Effector CD8-positive, alpha-beta T cell (primary cell): ENCODE data around the gene NOS3.

Experiments used
- DNase-seq: peaks from one replicate; lab custom pipeline; 2025; lab: John Stamatoyannopoulos, UW
- total RNA-seq, 4 experiments: gene quantifications; one replicate each; lab custom pipeline; 2026; lab: John Stamatoyannopoulos, UW

Gene NOS3
- total RNA-seq = 0.68 to 2.7 (median 0.91) reads per million in 4 experiments

DNA sequence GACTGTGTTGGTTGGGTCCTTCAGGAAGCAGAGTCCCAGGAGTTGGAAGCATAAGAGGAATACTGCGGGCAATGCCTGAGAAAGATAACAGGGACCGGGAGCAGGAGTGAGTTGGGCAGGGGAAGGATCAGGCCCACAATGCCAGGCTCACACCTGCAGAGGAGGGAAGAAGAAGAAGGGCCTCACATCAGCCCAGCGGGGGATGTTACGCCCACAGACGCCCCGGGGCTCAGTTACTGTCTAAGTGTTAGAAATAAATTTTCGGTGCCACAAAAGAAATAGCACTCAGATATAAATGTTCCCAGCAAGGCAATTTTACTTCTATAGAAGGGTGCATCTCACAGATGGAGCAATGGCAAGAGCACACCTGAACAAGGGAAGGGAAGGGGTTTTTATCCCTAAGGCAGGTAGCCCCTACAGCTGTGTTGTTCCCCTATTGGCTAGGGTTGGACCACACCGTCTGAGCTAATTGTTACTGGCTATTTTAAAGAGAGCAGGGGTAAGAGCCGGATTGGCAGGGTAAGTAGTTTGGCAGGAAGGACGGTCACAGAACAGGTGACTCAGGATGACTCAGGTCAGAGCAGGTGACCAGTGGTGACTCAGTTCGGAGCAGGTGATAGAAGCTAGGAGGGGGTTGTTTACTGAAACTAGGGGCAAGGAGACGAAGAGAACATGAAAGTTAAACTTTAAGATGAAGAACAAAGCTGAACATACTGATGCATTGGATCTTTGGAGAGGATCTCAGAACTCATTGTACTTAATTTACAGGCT is at the start of gene NOS3:
Gene NOS3, plus strand, starts transcription at position 602 of the 771 bp plus-strand sequence. CDS start 2,787 bp downstream, outside the sequence.
- DNase-seq = no peak

DNA sequence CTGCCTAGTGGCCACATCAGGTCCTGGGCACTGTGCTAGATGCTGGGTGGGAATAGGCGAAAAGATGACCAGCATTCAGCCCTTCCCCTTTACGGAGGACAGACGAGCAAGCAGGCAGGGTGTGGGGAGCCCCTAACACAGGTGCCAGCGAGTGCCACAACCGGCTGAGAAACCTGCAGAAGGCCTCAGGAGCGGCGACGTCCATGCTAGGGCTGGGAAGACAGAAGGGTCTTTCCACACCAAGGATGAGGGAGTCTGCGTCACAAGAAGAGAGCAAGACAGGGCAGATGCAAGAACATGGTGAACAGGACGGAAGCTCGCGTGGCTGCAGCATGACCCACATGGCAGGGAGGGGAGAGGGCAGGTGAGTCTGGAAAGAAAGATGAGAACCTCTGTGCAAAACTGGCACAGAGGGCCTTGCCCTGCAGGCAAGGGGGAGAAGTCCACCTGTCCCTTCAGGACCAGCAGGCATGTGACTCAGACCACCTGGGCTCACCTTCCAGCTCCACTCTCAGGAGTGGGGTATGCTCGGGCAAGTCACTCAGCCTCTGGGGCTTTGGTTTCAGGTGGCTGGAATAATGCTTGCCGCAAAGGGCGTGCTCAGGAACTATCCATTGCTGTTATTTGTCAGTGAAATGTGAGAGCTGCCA is 49.3 kb upstream of the NOS3 start:
- no peak for DNase-seq

DNA sequence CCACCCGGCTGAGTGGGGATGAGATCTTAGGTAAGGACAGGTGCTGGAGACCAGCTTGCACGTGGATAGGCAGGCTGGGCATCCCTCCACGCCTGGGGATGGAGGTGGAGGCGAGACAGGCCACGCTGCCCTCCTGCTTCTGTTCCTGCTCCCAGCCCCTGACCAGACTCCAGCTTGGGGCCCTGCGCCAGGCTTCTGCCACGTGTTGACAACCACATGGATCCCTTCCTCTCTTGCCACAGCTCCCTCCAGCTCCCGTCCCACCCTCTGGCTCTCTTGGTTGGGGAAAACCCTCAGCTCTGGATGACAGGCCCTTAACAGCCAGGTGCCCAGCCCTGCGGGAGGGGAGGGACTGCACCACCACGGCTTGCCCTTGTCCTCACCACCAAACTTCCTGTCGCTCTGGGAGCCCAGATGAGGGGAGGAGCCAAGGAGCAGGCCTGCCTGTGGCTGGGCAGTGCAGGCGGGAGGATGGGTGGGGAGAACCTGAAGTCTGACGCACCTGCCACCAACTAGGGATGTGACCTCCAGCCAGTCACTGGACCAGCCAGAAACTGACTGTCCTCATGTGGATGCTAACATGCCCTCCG is 48.7 kb upstream of the NOS3 start:
- no peak for DNase-seq

DNA sequence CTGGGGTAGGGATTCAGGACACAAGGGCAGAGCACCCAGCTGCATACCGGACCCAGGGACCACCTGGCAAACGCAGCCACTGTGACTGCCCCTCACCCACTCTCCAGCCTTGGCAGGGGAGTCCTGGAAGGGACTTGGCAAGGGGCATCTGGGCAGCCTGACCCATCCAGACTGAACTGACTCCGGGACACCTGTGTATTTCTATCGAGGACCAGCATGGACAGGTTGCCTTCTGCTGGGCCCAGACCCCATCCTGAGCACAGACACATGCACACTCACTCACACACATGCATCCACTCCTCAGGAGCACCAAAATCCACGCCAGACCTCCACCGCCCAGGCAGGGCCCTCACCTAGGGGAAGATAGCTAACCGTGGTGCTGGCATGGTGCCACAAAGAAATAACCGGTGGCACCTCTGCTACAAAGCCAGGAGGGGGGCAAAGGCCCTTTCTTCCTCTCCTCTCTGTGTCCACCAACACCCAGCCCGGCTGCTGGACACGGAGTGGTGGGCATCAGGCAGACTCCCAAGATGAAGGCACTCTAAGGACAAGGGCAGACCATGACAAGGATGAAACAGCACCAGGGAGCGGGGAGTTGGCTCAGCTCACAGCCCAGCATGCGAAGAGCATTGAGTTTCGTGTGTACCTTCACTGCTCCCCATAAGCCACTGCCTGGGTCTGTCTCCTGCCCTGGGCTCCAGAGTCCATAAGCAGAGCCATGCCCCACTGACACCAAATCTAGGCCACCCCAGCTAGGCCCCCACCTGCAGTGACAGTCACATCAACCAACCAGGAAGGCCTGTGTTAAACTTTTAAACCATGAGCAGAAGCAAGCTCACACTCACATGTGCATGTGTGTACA is 48.0 kb upstream of the NOS3 start:
- no peak for DNase-seq

DNA sequence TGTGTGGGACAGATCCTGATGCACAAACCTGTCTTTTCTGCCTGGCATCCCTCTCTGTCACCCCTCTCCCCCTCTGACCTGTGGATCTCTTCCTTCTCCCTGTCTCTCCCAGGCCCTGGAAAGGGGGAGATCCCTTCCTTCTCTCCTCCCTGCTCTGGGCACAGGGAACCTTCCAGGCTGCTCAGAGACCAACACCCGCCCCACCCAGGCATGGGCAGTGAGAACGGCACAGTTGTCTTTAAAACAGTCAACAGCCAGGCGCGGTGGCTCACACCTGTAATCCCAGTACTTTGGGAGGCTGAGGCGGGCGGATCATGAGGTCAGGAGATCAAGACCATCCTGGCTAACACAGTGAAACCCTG is 47.4 kb upstream of the NOS3 start:
- no peak for DNase-seq

DNA sequence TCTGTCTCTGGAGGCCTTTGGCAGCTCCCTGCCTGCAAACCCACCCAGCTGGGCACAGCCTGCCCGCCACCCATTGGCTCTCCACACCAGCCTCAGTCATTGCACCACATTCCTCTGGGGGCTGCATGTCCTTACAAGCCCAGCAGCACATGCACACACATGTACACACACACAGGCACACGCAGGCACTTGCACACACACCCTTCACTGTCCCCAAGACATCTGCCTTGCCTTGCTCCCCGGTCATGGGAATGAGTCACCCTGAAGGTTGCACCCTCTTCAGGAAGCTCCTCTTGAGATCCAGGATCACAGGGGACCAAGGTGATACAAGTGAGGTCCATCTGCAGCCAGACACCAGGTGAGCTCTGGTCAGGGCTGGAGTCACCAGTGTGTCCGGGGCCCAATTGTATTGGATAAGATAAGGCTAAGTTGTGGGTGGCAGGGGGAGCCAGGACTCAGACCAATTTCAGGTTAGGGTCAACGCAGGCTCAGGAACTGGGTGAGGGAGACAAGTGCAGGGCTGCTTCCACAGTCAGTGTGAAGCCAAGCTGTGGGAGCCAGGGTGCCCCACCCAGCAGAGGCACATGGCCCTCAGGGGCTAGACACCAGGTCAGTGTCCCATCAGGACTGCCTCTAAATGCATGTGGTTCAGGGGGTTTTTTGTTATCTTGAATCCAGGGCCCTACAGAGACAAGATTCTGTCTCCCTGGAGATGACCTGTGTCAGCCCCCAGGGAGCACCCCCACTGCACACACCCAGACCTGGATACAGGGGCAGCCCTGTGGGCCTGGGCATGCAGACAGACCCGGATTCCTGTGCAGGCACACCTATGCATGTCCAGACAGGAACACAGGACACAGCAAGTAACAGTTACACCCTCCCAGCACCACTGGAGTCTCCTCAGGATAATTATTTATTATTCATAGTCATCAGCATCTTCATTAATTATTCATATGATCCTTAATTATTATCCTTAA is 46.5 kb upstream of the NOS3 start:
- DNase-seq = no peak

DNA sequence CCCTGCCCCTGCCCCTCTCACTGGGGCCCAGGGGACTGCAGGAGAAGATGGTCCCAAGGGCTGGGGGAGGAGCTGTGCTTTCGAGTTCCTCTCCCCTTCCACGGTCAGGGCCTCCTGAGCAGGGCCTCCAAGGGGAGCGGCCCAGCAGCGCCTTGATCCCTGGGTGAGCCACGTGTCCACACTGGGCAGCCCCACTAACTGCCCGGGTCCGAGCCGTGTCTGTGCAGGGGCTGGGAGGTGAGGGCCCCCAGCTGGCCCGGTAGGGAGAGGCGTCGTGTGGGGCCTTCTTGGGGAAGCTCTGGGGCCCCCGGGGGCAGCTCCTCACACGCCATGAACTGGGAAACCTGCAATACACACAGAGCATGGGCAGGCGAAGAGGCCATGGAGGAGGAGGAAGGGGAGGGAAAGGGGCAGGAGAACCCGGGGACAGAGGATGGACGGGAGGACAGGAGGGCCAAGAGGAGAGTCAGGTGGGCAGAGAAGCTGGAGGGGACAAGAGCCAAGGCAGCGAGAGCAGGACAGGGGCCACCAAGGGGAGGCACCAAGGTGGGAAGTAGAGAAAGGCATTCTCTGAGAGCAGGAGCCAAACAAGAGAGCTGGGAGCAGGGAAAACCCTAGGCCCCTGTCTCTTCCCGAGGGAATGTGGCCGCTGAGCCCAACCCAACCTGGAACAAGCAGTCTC is 45.5 kb upstream of the NOS3 start:
- DNase-seq = no peak

DNA sequence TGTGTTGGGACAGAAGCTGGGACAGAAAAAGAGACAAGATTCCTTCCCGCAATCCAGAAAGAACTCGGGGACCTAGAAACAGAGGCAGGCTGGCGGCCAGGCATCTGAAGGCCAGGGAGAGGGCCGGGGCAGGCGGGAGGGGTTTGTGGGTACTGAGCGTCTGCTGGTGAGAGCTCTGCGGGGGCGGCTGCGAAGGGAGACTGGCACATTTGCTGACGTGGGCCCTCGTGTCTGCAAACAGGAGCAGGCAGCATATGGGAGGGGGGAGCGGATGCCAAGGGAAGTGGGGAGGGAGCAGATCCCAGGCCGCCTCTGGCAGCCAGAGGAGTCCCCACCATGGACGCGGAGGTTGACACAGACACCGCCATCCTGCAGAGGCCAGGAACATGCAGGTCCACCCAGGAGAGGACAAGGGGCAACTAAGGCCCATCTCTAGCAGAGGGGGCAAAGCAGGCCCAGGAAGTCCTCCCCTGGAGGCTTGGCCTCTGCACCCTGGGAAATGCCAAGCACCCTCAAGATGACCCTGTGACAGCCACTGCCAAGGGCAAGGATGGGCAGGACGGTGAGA is 44.9 kb upstream of the NOS3 start:
- DNase-seq = no peak

DNA sequence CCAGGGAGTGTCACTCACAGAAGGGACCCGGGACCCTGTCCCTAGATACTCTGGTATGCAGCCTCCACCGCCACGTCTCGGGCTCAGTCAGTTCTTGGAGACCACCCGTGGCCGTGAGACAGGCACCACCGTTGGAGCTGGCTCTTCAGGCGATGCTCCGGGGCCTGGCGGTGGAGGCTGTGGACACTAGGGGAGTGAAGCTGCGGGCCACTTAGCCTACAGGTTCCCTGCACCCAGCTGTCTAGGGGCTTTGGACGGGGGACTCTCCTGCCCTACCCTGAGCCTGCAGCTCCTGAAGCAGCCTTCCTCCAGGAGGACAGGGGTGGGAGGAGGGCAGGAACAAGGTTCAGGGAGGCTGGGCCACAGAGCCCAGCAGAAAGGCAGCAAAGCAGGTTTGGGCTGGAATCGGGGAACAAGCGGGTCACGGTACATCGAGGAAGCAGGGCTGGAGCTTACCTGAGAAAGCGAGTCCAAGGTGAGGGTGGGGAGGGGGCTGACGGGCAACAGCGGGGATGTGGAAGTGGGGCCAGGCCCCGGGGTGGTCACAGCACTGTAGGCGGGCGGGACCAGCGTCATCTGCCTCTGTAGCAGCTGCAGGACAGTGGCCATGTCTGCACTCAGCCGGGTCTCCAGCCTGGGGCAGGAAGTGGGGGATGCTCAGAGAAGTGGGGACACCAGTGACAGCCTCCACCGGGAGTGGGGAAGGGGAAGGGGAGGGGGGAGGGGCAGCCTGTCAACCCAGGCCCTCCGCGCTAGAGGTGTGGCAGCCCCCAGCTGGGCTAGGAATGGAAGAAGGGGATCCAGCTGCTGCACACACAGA is 44.2 kb upstream of the NOS3 start:
- no peak for DNase-seq

DNA sequence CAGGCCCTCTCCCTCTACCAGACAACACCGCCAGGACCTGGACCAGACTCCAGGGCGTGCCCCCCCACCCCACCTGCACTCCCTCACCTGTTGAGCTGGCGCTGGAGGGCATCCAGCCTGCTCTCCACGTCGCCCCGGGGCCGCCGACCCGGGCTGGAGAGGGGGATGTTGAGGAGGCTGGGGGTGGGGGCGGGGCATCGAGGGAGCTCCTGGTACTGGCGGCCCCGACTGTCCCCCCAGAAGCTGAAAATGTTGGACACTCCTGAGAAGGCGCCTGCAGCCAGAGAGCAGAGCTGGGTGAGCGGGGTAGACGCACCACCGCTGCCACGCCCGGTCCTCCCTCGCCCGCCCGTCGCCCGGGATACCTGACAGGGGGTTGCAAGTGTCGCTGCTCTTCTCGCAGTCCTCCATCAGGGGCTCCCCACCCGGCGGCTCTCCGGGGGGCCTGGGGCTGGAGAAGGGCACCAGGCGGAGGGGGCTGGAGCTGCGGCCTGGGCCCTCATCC is 43.5 kb upstream of the NOS3 start:
- no peak for DNase-seq

DNA sequence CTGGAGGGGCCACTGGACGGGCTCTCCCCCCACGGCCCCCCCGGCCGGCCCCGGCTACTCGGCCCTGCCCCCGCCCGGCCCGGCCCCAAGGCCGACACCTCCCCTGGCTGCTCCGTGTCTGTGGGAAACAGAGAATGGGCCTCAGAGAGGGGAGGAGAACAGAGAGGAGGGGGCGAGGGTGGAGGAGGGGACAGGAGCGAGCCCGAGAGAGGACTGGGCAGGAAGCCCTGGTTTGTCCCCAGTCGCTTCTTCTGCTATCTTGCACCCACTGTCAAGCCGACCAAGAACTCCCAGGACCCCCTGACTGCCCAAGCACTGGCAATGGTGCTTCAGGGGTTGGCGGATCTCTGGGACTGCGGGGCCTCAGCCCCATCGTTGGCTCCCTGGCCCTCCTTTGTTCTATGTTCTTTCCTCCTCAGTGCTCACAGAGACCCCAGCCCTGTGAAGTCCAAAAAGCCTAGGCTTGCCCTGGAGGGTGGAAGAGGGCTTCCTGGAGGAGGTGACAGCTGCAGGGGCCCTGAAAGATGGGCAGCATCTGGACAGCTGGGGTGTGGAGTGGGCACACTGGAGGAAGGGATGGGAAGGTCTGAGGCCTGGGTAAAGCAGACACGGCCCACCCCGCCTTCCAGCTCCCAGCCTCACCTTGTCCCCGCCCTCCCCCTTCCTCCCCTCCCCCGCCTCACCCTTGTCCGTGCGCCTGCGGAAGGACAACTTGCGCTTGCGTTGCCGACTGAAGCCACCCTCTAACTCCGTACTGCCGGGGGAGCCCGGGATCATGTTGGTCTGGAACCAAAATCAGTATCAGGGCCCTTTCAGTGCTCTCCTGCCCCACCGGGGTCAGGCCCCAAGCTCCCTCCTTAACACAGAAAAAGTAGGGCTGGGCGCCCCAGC is 42.8 kb upstream of the NOS3 start:
- DNase-seq = no peak

DNA sequence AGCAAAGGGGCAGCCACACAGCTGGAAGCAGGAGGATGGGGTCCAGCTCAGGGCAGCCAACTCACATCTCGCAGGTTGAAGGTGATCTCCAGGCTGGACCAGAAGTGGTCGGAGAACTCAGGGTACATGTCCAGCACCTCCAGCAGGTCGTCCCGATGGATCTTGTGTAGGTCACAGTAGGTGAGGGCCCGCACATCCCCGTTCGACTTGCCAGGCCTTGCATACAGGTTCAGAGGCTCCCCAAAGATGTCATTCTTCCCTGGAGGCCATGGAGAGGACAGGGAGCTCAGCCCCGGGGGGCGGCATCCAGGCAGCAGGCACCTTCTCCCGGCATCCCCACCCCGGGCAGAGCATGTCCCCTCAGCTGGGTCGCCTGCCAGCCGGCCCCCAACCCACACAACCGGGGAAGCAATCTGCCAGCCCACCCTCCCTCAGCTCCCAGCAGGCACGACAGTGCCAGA is 42.0 kb upstream of the NOS3 start:
- no peak for DNase-seq

DNA sequence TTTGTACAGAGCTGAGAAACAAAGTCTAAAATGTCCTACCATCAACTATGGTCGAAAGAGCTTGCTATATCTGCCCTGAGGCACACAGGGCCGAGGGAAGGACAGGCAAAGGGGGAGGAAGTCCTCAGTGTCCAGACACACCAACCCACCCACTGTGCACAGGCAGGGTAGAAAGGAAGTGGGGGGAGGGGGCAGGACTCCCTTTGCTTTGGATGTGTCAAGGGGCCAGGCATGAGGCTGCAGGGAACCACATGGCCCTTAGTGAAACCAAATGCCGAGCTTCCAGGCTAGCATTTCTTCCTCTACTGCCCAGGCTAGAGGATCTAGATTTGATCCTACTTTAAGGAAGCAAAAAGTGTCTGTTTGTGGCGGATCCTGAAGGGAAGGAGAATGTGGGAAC is 41.3 kb upstream of the NOS3 start:
- DNase-seq = no peak

DNA sequence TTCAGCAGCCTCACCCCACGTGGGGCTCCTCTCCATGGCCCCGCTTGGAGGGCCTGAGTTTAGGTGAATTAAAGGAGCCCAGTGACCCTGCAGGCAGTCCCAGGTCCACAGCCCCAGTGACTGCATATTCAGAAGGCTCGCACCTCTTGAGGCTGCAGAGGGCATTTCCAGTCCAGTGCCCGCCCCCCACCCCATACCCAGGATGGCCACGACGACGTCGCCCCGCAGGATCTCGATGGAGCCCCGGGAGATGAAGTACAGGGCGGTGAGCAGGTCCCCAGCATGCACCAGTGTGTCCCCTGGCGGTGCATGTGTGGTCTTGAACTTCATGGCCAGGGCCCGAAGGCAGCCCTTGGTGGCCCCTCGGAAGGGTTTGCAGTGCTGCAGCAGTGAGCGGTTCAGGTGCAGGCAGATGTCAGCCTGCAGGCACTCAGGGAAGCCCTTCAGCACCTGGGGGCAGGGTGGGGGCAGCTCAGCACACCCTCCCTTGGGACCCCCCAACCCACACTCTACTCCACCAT is 40.8 kb upstream of the NOS3 start:
- no peak for DNase-seq

DNA sequence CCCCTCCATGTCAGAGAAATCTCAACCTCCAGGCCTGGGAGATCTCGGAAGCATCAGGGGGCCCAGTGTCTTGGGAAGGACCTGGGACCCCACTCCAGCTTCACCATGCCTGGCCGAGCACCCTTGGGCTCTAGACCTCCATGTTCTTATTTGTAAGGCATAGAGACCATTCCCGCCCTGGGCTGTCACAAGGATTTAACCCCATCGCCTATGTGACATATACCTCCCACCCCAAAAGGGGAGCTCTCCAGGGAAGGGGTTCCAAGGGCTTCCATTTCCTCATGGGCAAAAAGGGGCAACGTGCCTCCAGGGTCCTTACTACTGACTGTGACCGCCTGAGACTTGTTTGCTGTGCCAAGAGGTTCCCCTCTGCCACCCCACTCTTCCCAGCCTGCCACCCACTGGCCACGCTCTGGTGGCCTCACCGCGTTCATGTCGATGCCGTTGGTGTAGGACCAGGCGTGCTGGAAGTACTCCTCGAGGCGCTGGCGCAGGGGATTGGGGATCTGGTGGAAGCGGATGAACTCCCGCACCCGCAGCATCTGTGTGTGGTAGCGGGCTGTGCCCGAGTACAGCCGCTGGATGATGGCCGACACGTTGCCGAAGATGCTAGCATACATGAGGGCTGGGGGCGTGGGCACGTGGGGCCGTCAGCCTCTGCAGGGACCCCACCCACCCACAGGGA is 40.2 kb upstream of the NOS3 start:
- DNase-seq = no peak

DNA sequence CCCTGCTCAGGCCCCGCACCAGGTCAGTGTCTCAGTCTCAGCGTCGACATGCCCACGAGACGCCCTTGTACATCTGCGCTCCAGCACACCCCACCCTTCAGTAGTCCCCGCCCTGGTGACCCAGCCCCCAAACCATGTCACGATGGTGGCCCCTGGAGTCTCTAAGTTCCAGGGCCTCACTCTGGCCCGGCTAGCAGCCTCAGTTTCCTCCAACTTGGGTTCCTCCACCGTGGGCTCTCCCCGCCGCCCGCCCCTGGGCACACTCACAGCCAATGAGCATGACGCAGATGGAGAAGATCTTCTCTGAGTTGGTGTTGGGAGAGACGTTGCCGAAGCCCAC is 39.7 kb upstream of the NOS3 start:
- no peak for DNase-seq

DNA sequence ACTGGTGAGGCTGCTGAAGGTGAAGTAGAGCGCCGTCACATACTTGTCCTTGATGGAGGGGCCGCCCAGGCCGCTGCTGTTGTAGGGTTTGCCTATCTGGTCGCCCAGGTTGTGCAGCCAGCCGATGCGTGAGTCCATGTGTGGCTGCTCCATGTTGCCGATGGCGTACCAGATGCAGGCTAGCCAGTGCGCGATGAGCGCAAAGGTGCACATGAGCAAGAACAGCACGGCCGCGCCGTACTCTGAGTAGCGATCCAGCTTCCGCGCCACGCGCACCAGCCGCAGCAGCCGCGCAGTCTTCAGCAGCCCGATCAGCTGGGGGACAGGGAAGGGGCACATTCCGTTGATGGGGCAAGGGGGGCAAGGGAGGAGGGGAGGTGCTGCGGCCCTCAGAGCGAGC is 39.3 kb upstream of the NOS3 start:
- DNase-seq = no peak
